KOPT-K1 (cell line): Measurements from ENCODE around the gene USP5.

Experiments used
- H3K27ac ChIP-seq: fragments of 200-600 bp; sonication (generic); 2 replicates; pipeline ENCODE4 v1.5.1; 2016; ENCODE audit warnings: antibody characterized with exemption, mild to moderate bottlenecking, low read depth, low read length; ENCODE audit not compliant: poor library complexity, severe bottlenecking
- H3K36me3 ChIP-seq: fragments of 200-600 bp; sonication (generic); 2 replicates; pipeline ENCODE4 v1.5.1; 2017; ENCODE audit warnings: antibody characterized with exemption, mild to moderate bottlenecking, low read length, moderate library complexity; ENCODE audit not compliant: insufficient read depth
- H3K9me3 ChIP-seq: fragments of 200-600 bp; sonication (generic); 2 replicates; pipeline ENCODE4 v1.5.1; 2017; ENCODE audit warnings: antibody characterized with exemption, low read length, mild to moderate bottlenecking; ENCODE audit not compliant: insufficient read depth, poor library complexity, severe bottlenecking

The USP5 gene

GRCh38 chr12:6851921-6852650, at the start of gene USP5:
TSS of gene USP5 (plus strand) at chr12:6852150. CDS start at chr12:6852180, 30 bp downstream.
- peaks cover 67% of the 10 kb centered on the region for H3K36me3 ChIP-seq

GRCh38 chr12:6807170-6807569, 44.8 kb upstream of the USP5 start:
- H3K9me3 ChIP-seq: no peaks in the 10 kb centered on the region
- H3K36me3 ChIP-seq: no peaks in the 10 kb centered on the region; the same call in 1 of the 2 replicates

More at GRCh38 chr12:6851921-6852650, at the start of gene USP5:
- H3K9me3 ChIP-seq: no peaks in the 10 kb centered on the region
- H3K27ac ChIP-seq: peak within 1 kb of the TSS; percentile 80

GRCh38 chr12:6809056-6809455, 42.9 kb upstream of the USP5 start:
- no peaks in the 10 kb centered on the region for H3K9me3 ChIP-seq
- no peaks in the 10 kb centered on the region; the same call in 1 of the 2 replicates for H3K36me3 ChIP-seq
- H3K27ac ChIP-seq: no peak overlapping the region

More at GRCh38 chr12:6807170-6807569, 44.8 kb upstream of the USP5 start:
- no peak overlapping the region for H3K27ac ChIP-seq

GRCh38 chr12:6810758-6811157, 41.2 kb upstream of the USP5 start:
- Histone ChIP-seq H3K9me3 (no peaks in the 10 kb centered on the region), H3K27ac (no peak overlapping the region), H3K36me3 (no peaks in the 10 kb centered on the region)

- no peak overlapping the region for H3K27ac ChIP-seq
- H3K9me3 ChIP-seq: no peaks in the 10 kb centered on the region
- no peaks in the 10 kb centered on the region for H3K36me3 ChIP-seq
These were observed 38.6 kb upstream of the USP5 start for GRCh38 chr12:6813363-6813762.

- H3K9me3 ChIP-seq: no peaks in the 10 kb centered on the region
- no peak overlapping the region for H3K27ac ChIP-seq
- no peaks in the 10 kb centered on the region for H3K36me3 ChIP-seq
These were observed 35.4 kb upstream of the USP5 start for GRCh38 chr12:6816598-6816997.

GRCh38 chr12:6817098-6817497, 34.9 kb upstream of the USP5 start:
- no peaks in the 10 kb centered on the region for H3K36me3 ChIP-seq
- H3K27ac ChIP-seq: no peak overlapping the region
- no peaks in the 10 kb centered on the region for H3K9me3 ChIP-seq

- no peaks in the 10 kb centered on the region for H3K36me3 ChIP-seq
- no peaks in the 10 kb centered on the region for H3K9me3 ChIP-seq
- no peak overlapping the region for H3K27ac ChIP-seq
These were observed 34.2 kb upstream of the USP5 start for GRCh38 chr12:6817662-6818157.

- no peaks in the 10 kb centered on the region for H3K9me3 ChIP-seq
- H3K36me3 ChIP-seq: no peaks in the 10 kb centered on the region
- H3K27ac ChIP-seq: no peak overlapping the region
These were observed 33.7 kb upstream of the USP5 start for GRCh38 chr12:6818222-6818621.

GRCh38 chr12:6818645-6819044, 33.3 kb upstream of the USP5 start:
- no peak overlapping the region for H3K27ac ChIP-seq
- no peaks in the 10 kb centered on the region for H3K36me3 ChIP-seq
- no peaks in the 10 kb centered on the region for H3K9me3 ChIP-seq

GRCh38 chr12:6819106-6820030, 32.6 kb upstream of the USP5 start:
- no peak overlapping the region for H3K27ac ChIP-seq
- H3K36me3 ChIP-seq: no peaks in the 10 kb centered on the region
- no peaks in the 10 kb centered on the region for H3K9me3 ChIP-seq

- no peaks in the 10 kb centered on the region for H3K9me3 ChIP-seq
- H3K36me3 ChIP-seq: no peaks in the 10 kb centered on the region
- no peak overlapping the region for H3K27ac ChIP-seq
These were observed 31.8 kb upstream of the USP5 start for GRCh38 chr12:6820166-6820565.

GRCh38 chr12:6821591-6822425, 30.1 kb upstream of the USP5 start, which contains the start of gene GPR162:
TSS of gene GPR162 (plus strand) at chr12:6821821. CDS start at chr12:6823899, 2,078 bp downstream.
- Histone ChIP-seq H3K27ac (peak within 1 kb of the TSS; percentile 28), H3K36me3 (no peaks in the 10 kb centered on the region), H3K9me3 (no peaks in the 10 kb centered on the region)

- no peaks in the 10 kb centered on the region for H3K36me3 ChIP-seq
- H3K9me3 ChIP-seq: no peaks in the 10 kb centered on the region
- H3K27ac ChIP-seq: no peak overlapping the region
These were observed 29.4 kb upstream of the USP5 start for GRCh38 chr12:6822426-6823135.
